Vagina (tissue), 2 donors: ENCODE results near the gene SON.

ENCODE experiments used
- POLR2A ChIP-seq, 2 donors: fragments of 450-650 bp; IDR thresholded peaks; one replicate each; pipeline ENCODE4 v1.6.1; 2017; ENCODE audit warnings: antibody characterized with exemption in 2 of 2, mild to moderate bottlenecking in 2 of 2, moderate library complexity in 2 of 2
- TF ChIP-seq, protein P1 (sequence below), 3 experiments: fragments of 450-650 bp in 2 of 3; fragments of 200-600 bp in 1 of 3; sonication (generic) in 1 of 3; IDR thresholded peaks; one replicate each; pipeline ENCODE4 v1.5.1; 2017 to 2019; ENCODE audit warnings: antibody characterized with exemption in 3 of 3, mild to moderate bottlenecking in 2 of 3, moderate library complexity in 2 of 3

DNA sequence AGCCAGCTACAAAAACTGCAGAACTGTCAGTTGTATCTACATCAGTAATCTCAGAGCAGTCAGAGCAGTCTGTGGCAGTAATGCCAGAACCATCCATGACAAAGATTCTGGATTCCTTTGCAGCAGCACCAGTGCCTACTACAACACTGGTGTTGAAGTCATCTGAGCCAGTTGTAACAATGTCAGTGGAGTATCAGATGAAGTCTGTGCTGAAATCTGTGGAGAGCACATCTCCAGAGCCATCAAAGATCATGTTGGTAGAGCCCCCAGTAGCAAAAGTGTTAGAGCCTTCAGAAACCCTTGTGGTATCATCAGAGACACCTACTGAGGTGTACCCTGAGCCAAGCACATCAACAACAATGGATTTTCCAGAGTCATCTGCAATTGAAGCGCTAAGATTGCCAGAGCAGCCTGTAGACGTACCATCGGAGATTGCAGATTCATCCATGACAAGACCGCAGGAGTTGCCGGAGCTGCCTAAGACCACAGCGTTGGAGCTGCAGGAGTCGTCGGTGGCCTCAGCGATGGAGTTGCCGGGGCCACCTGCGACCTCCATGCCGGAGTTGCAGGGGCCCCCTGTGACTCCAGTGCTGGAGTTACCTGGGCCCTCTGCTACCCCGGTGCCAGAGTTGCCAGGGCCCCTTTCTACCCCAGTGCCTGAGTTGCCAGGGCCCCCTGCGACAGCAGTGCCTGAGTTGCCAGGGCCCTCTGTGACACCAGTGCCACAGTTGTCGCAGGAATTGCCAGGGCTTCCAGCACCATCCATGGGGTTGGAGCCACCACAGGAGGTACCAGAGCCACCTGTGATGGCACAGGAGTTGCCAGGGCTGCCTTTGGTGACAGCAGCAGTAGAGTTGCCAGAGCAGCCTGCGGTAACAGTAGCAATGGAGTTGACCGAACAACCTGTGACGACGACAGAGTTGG lies 7.3 kb downstream of the SON start:
- TF ChIP-seq, protein P1, sequence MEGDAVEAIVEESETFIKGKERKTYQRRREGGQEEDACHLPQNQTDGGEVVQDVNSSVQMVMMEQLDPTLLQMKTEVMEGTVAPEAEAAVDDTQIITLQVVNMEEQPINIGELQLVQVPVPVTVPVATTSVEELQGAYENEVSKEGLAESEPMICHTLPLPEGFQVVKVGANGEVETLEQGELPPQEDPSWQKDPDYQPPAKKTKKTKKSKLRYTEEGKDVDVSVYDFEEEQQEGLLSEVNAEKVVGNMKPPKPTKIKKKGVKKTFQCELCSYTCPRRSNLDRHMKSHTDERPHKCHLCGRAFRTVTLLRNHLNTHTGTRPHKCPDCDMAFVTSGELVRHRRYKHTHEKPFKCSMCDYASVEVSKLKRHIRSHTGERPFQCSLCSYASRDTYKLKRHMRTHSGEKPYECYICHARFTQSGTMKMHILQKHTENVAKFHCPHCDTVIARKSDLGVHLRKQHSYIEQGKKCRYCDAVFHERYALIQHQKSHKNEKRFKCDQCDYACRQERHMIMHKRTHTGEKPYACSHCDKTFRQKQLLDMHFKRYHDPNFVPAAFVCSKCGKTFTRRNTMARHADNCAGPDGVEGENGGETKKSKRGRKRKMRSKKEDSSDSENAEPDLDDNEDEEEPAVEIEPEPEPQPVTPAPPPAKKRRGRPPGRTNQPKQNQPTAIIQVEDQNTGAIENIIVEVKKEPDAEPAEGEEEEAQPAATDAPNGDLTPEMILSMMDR (IDR thresholded peaks at IDR 0.05) = no peak
- TF ChIP-seq POLR2A (IDR thresholded peaks at IDR 0.05) = no peak
